HG02588 (cell line): ENCODE data around the gene CHAC1.

Experiments
- ATAC-seq: cut with Tn5 transposase; IDR thresholded peaks from one replicate; pipeline ENCODE4 v1.9.1; 2021; ENCODE audit warnings: mild to moderate bottlenecking, moderate library complexity; ENCODE audit not compliant: unreplicated experiment

CHAC1 gene

GRCh38 chr15:40982855-40983254, 29.6 kb downstream of the CHAC1 start:
- no peak for ATAC-seq

DNA sequence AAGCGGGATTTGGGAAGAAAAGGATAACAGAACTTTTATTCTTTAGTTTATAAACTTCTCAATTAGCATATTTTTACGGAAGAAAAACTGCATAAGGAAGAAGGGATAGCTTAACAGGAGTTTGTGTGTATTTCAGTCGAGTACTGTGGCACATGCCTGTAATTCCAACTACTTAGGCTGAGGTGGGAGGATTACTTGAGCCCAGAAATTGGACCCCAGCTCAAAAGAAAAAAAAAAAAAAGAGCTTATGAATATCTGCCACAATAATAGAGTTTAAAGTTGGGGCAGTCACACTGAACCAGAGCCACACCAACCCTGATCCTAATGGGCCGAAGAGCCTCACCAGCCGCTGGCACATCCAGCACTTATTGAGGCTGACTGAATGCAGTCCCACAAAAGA, 31.1 kb downstream of the CHAC1 start:
- no peak for ATAC-seq

GRCh38 chr15:40984964-40985363, 31.7 kb downstream of the CHAC1 start:
- no peak for ATAC-seq

DNA sequence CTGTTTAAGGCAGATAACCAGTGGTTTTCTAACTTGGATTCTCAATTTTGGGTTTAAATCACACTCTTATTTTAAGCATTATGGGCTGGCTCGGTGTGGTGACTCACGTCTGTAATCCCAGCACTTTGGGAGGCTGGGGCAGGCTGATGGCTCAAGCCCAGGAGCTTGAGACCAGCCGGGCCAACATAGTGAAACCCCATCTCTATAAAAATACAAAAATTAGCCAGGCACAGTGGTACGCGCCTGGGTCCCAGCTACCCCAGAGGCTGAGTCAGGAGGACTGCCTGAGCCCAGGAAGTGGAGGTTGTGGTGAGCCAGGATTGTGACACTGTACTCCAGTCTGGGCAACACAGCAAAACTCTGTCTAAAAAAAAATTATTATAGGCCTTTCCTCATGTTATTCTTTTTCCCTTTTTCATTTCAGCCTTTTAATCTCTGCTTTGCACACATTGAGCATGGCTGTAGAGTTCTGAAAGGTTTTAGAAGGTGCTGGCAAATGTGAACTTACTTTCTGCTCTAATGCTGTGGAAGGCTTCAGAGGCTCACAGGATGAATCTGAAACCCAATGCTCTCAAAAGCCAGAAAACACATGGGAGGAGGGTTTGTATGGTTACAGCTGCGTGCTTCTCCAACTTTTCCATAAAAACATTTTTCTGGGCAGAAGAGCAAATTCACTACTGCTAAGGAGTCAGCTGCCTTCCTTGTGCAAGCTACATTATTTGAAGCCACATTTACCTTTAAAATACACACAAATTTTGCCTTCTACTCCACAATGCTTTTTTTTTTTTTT, 32.5 kb downstream of the CHAC1 start:
- no peak for ATAC-seq

GRCh38 chr15:40986820-40987219, 33.5 kb downstream of the CHAC1 start:
- no peak for ATAC-seq

GRCh38 chr15:40988156-40988555, 34.9 kb downstream of the CHAC1 start:
- ATAC-seq: no peak

GRCh38 chr15:40990080-40990479, 36.8 kb downstream of the CHAC1 start:
- ATAC-seq: no peak

DNA sequence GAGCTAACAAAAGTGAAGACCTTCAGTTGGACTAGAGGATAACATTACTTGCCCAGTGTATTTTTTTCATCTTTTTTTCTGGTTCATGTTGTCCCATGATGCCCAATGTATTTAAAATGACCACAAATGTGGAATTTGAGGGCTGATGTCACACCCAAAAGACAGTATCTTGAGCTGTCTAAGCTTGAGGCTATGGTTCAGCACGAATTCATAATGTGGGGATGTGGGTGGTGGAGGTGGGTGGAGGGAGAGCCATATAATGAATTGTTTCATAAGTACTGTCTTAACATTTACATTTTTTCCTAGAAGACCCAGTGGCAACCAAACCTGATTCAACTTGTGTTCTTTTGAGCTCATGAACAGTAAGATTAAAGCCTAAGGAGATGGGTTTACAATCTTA, 37.5 kb downstream of the CHAC1 start:
- no peak for ATAC-seq

GRCh38 chr15:40991355-40991754, 38.1 kb downstream of the CHAC1 start:
- no peak for ATAC-seq

DNA sequence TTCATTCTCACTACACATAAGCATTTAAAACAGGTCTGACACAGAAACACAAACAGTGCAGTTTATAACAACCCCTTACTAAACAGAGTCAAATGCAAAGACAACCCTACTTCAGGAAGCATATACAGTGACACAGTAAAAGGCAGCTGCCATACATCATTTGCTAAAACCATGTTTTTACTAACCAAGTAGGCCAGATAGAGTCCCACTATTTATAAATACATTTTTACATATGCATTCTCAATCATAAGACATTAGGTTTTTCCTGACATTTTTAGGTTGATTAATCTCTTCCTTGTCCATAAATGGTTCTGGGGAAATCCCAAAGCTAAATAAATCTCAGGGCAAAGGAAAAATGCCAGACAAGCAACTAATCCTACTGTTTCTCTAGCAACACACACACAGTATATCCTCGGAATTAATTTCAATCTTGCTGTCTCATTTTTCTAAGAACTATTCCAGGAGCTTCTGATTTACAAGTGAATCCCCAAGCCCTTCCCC, 39.0 kb downstream of the CHAC1 start:
- ATAC-seq: no peak

- no peak for ATAC-seq
Observed at GRCh38 chr15:40992825-40993224, 39.6 kb downstream of the CHAC1 start.

DNA sequence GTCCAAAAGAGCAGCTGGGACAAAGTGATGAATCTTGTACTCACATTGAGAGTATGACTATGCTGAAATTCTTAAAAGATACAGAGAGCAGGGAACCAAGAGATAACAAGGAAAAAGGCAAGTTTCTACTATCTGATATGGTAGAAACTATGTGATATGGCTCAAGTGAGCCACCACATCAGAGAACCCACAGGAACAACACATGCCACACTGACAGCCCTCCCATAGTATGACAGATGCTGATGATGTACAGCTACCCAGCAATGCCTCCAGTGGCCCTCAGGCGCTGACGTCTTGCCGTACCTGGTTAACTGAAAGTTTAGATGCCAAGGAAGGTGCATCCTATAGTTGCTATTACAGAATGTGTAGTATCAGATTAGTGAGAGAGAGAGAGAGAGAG, 42.4 kb downstream of the CHAC1 start:
- no peak for ATAC-seq

DNA sequence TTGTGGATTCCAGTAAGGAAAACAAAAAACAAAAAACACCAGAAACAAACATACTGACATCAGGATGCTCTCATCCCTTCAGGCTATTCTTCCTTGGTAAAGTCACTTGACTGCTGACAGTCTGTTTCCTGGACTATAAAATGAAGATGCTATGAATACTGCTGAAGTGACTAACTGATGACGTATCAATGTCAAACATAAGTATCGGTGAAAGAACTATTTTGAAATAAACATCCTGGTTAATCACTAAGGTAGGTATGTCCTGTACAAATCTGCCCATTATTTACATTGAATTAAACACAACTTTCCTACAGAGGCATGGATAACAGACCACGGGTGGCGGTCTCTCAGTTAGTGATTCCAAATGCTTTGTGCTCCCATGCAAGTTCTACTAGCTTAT, 45.9 kb downstream of the CHAC1 start:
- ATAC-seq: no peak

GRCh38 chr15:41001524-41002214, 48.4 kb downstream of the CHAC1 start:
- ATAC-seq: no peak

- no peak for ATAC-seq
Observed at GRCh38 chr15:41004490-41004889, 51.2 kb downstream of the CHAC1 start.
